ENCODE data around the gene GPR63.

GRCh38 chr6:96760153-96760687, 77.1 kb downstream of the GPR63 start:
- TF ChIP-seq, protein P1, sequence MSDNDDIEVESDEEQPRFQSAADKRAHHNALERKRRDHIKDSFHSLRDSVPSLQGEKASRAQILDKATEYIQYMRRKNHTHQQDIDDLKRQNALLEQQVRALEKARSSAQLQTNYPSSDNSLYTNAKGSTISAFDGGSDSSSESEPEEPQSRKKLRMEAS (IDR thresholded peaks at IDR 0.05): no peak
- TF ChIP-seq CTCF (IDR thresholded peaks at IDR 0.05; ENCODE audit: low read depth, low read length, missing input control): no peak
- no peak for TF ChIP-seq ZBTB33 (IDR thresholded peaks at IDR 0.05)
- TF ChIP-seq, protein P2, sequence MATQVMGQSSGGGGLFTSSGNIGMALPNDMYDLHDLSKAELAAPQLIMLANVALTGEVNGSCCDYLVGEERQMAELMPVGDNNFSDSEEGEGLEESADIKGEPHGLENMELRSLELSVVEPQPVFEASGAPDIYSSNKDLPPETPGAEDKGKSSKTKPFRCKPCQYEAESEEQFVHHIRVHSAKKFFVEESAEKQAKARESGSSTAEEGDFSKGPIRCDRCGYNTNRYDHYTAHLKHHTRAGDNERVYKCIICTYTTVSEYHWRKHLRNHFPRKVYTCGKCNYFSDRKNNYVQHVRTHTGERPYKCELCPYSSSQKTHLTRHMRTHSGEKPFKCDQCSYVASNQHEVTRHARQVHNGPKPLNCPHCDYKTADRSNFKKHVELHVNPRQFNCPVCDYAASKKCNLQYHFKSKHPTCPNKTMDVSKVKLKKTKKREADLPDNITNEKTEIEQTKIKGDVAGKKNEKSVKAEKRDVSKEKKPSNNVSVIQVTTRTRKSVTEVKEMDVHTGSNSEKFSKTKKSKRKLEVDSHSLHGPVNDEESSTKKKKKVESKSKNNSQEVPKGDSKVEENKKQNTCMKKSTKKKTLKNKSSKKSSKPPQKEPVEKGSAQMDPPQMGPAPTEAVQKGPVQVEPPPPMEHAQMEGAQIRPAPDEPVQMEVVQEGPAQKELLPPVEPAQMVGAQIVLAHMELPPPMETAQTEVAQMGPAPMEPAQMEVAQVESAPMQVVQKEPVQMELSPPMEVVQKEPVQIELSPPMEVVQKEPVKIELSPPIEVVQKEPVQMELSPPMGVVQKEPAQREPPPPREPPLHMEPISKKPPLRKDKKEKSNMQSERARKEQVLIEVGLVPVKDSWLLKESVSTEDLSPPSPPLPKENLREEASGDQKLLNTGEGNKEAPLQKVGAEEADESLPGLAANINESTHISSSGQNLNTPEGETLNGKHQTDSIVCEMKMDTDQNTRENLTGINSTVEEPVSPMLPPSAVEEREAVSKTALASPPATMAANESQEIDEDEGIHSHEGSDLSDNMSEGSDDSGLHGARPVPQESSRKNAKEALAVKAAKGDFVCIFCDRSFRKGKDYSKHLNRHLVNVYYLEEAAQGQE (IDR thresholded peaks at IDR 0.05): no peak
- TF ChIP-seq JUND (IDR thresholded peaks at IDR 0.05): no peak
- TF ChIP-seq FOXA1 (IDR thresholded peaks at IDR 0.05): no peak
- TF ChIP-seq RXRA (IDR thresholded peaks at IDR 0.05): no peak
- TF ChIP-seq EGR1 (IDR thresholded peaks at IDR 0.05; ENCODE audit: low read depth in 2 of 2): no peak
